ENCODE results near the gene NRF1. TPM values are rescaled to one million over a fixed set of nuclear protein-coding genes. Genes with fewer than 3 reads are reported as not detected.
A peak's percentile ranks its signal among the peaks of the same experiment; 100 is the strongest.

Gene NRF1
- total and polyA plus RNA-seq, 10 of the 15 experiments (the other 5 are each of a cell fraction or from before 2014, with no cell fraction given), result 3.5 to 23.1 (median 13.5) TPM

DNA sequence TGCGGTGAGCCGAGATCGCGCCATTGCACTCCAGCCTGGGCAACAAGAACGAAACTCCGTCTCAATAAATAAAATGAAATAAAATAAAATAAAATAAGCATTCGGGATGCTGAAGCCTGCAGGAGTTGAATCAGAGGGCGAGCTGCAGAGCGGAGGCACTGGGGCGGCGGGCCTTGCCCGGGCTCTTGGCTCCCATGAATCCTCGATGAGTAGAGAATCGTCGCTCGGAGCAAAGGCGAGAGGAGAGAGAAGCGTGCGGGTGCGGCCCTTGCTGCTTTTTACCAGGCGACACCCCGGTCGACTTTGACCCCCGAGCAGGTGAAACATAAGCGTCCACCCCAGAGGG, 172.9 kb downstream of the NRF1 start (continued):
- TF ChIP-seq, protein P1, sequence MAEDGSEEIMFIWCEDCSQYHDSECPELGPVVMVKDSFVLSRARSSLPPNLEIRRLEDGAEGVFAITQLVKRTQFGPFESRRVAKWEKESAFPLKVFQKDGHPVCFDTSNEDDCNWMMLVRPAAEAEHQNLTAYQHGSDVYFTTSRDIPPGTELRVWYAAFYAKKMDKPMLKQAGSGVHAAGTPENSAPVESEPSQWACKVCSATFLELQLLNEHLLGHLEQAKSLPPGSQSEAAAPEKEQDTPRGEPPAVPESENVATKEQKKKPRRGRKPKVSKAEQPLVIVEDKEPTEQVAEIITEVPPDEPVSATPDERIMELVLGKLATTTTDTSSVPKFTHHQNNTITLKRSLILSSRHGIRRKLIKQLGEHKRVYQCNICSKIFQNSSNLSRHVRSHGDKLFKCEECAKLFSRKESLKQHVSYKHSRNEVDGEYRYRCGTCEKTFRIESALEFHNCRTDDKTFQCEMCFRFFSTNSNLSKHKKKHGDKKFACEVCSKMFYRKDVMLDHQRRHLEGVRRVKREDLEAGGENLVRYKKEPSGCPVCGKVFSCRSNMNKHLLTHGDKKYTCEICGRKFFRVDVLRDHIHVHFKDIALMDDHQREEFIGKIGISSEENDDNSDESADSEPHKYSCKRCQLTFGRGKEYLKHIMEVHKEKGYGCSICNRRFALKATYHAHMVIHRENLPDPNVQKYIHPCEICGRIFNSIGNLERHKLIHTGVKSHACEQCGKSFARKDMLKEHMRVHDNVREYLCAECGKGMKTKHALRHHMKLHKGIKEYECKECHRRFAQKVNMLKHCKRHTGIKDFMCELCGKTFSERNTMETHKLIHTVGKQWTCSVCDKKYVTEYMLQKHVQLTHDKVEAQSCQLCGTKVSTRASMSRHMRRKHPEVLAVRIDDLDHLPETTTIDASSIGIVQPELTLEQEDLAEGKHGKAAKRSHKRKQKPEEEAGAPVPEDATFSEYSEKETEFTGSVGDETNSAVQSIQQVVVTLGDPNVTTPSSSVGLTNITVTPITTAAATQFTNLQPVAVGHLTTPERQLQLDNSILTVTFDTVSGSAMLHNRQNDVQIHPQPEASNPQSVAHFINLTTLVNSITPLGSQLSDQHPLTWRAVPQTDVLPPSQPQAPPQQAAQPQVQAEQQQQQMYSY (CRISPR knock-in tag; IDR thresholded peaks at IDR 0.05), result no peak
- TF ChIP-seq NFYA (IDR thresholded peaks at IDR 0.05; ENCODE audit: borderline replicate concordance, low read depth, low read length) (no peak), GATAD2B (conservative IDR thresholded peaks at IDR 0.05; ENCODE audit: low read depth) (no peak), RAD21 (IDR thresholded peaks at IDR 0.05; ENCODE audit: insufficient read depth, low read depth, low read length) (no peak)

DNA sequence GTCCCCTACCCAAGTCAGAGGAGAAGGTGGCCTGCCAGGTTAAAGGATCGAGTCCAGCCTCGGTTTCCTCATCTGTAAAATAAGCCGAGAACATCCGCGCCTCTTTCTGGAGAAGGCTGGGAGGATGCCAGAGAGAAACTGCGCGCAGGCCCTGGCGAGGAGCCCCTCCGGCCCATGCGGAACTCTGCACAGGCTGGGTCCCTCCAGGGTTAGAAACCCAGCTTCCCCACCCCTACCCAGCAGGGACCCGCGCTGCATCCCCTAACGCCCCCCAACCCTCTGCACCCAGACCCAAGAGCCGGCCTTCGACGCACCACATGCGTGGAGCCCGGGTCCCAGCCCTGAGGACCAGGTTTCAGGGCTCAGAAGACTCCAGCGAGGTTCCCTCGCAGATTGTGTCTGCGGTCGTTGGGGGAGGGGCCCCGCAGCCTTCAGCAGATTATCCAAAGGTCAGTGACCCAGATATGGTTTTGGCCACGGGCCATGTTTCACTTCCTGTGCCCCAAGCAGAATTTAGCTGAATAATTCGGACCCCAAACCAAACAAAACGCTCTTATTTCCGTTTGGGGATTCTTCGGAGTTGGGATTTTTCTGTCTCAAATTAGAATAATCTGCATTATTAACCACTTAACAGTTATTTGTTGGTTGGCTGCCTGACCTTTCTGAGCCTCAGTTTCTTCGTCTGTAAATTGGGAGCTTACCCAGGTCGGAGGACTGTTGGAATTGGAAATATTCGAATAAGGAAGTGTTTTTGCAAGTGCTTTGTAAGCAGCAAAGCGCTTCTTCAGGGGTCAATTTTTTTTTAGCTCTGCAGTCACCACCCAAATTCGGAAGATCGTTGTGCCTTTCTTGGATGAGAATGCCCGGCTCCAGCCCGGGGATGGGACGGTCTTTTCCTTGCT, 173.5 kb downstream of the NRF1 start:
- H2AFZ ChIP-seq (ENCODE audit: control insufficient read depth, low read depth, low read length), result no peak overlapping the region
- POLR2A ChIA-PET, result no interaction called here
- TF ChIP-seq TBL1XR1 (IDR thresholded peaks at IDR 0.05; ENCODE audit: low read depth, low read length) (0 out of 2 replicates have a peak, but pooled peaks have one; percentile 27), BCL11A (IDR thresholded peaks at IDR 0.05; ENCODE audit: low read depth, low read length) (peak; percentile 44; the same call in 1 of the 2 replicates), MYB (IDR thresholded peaks at IDR 0.05; ENCODE audit: borderline replicate concordance, low read depth, low read length) (no peak), ZBED1 (IDR thresholded peaks at IDR 0.05; ENCODE audit: borderline replicate concordance) (no peak), ZNF622 (IDR thresholded peaks at IDR 0.05) (no peak), ZNF24 (IDR thresholded peaks at IDR 0.05) (no peak), SPI1 (IDR thresholded peaks at IDR 0.05; ENCODE audit: borderline replicate concordance, insufficient read depth, low read depth, low read length) (peak; percentile 78), NR2F1 (conservative IDR thresholded peaks at IDR 0.05) (peak; percentile 92)
- TF ChIP-seq, protein P2, sequence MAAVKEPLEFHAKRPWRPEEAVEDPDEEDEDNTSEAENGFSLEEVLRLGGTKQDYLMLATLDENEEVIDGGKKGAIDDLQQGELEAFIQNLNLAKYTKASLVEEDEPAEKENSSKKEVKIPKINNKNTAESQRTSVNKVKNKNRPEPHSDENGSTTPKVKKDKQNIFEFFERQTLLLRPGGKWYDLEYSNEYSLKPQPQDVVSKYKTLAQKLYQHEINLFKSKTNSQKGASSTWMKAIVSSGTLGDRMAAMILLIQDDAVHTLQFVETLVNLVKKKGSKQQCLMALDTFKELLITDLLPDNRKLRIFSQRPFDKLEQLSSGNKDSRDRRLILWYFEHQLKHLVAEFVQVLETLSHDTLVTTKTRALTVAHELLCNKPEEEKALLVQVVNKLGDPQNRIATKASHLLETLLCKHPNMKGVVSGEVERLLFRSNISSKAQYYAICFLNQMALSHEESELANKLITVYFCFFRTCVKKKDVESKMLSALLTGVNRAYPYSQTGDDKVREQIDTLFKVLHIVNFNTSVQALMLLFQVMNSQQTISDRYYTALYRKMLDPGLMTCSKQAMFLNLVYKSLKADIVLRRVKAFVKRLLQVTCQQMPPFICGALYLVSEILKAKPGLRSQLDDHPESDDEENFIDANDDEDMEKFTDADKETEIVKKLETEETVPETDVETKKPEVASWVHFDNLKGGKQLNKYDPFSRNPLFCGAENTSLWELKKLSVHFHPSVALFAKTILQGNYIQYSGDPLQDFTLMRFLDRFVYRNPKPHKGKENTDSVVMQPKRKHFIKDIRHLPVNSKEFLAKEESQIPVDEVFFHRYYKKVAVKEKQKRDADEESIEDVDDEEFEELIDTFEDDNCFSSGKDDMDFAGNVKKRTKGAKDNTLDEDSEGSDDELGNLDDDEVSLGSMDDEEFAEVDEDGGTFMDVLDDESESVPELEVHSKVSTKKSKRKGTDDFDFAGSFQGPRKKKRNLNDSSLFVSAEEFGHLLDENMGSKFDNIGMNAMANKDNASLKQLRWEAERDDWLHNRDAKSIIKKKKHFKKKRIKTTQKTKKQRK (IDR thresholded peaks at IDR 0.05; ENCODE audit: low read depth, low read length), result no peak
- TF ChIP-seq, protein P3, sequence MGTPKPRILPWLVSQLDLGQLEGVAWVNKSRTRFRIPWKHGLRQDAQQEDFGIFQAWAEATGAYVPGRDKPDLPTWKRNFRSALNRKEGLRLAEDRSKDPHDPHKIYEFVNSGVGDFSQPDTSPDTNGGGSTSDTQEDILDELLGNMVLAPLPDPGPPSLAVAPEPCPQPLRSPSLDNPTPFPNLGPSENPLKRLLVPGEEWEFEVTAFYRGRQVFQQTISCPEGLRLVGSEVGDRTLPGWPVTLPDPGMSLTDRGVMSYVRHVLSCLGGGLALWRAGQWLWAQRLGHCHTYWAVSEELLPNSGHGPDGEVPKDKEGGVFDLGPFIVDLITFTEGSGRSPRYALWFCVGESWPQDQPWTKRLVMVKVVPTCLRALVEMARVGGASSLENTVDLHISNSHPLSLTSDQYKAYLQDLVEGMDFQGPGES (IDR thresholded peaks at IDR 0.05), result no peak

More for the DNA sequence above, 173.5 kb downstream of the NRF1 start:
- no peaks in the 10 kb centered on the region for H3K79me2 ChIP-seq (ENCODE audit: control insufficient read depth, insufficient read depth, low read length)
- peaks cover 27 to 28% of the 10 kb centered on the region in 2 experiments for H3K27me3 ChIP-seq (replicated peaks in 1 of 2; ENCODE audit: control insufficient read depth in 2 of 2, insufficient read depth in 2 of 2, low read length in 1 of 2)
- H3K4me2 ChIP-seq (ENCODE audit: control insufficient read depth, insufficient read depth), result peak overlapping the region; percentile 79
- in situ Hi-C loops (cut with MboI) (no loop called here), intact Hi-C loops (cut with micrococcal nuclease; ENCODE audit: unreplicated experiment) (no loop called here)
- DNase-seq (ENCODE audit: low read depth, low spot score) (peak; percentile 15), ATAC-seq (peak; percentile 37), FAIRE-seq (no peak)
- BruUV-seq (replicated peaks), result no TSS peak
- H3K9me3 ChIP-seq (replicated peaks; ENCODE audit: control insufficient read depth, insufficient read depth, low read length), result no peaks in the 10 kb centered on the region; the same call in 2 of the 3 replicates
- no peak overlapping the region for H3K9ac ChIP-seq (ENCODE audit: control insufficient read depth, insufficient read depth, low read length)
- H3K4me1 ChIP-seq (ENCODE audit: control insufficient read depth, insufficient read depth, low read length), result peaks cover 21% of the 10 kb centered on the region
- CTCF ChIA-PET, result no interaction called here
- peak overlapping the region; percentile 55; the same call in 1 of the 2 replicates for H3K4me3 ChIP-seq
- RAD21 ChIA-PET (ENCODE audit: unreplicated experiment), result no interaction called here
- H3K27ac ChIP-seq (ENCODE audit: control insufficient read depth, insufficient read depth), result no peak overlapping the region
- SMC1A ChIA-PET (ENCODE audit: uncharacterized antibody, unreplicated experiment), result interaction anchor here (0.9 kb wide), 1 partner anchor 64 kb away, joined by 3 read pairs; no protein-coding TSS in a partner anchor
- WGBS (ENCODE audit: insufficient coverage, insufficient replicate concordance, low lambda C conversion rate, missing lambda C conversion rate), result 15% methylated on average over 34 of the region's 37 CpGs
- no peaks in the 10 kb centered on the region for H3K36me3 ChIP-seq (ENCODE audit: control insufficient read depth in 2 of 2, insufficient read depth in 2 of 2, low read length in 1 of 2)
- no peaks in the 10 kb centered on the region for H4K20me1 ChIP-seq (ENCODE audit: control insufficient read depth, insufficient read depth)
